Vagina (tissue), 2 donors: ENCODE results near the gene MTA3. TPM values are rescaled to one million over a fixed set of nuclear protein-coding genes. Genes with fewer than 3 reads are reported as not detected.

Experiments used
- DNase-seq, 2 donors: peaks; one replicate each; pipeline ENCODE4 v3.0.0-alpha.2; 2017; ENCODE audit errors: extremely low spot score in 2 of 2
- H3K27ac ChIP-seq: fragments of 200-600 bp; sonication (generic); one replicate; pipeline ENCODE4 v1.5.1; 2019
- H3K27me3 ChIP-seq: fragments of 200-600 bp; sonication (generic); one replicate; pipeline ENCODE4 v1.5.1; 2019
- H3K36me3 ChIP-seq, 2 donors: fragments of 200-600 bp; sonication (generic); one replicate each; pipeline ENCODE4 v1.5.1; 2017 to 2019
- H3K4me1 ChIP-seq: fragments of 200-600 bp; sonication (generic); one replicate; pipeline ENCODE4 v1.5.1; 2019
- H3K4me3 ChIP-seq, 2 donors: fragments of 200-600 bp; sonication (generic); 1 replicate in 1 of 2; 2 replicates in 1 of 2; pipeline ENCODE4 v1.5.1; 2016 to 2019
- H3K9me3 ChIP-seq: fragments of 200-600 bp; sonication (generic); one replicate; pipeline ENCODE4 v1.5.1; 2019
- POLR2A ChIP-seq, 2 donors: fragments of 450-650 bp; IDR thresholded peaks; one replicate each; pipeline ENCODE4 v1.6.1; 2017; ENCODE audit warnings: antibody characterized with exemption in 2 of 2, mild to moderate bottlenecking in 2 of 2, moderate library complexity in 2 of 2
- POLR2AphosphoS5 ChIP-seq, 2 donors: sonication (generic); formaldehyde crosslinking; IDR thresholded peaks; one replicate each; pipeline ENCODE4 v1.9.0; 2017; ENCODE audit warnings: antibody characterized with exemption in 2 of 2, mild to moderate bottlenecking in 2 of 2, low read depth in 1 of 2; ENCODE audit not compliant: insufficient read depth in 1 of 2
- intact Hi-C: fragments of 100-400 bp; cut with DNase I; formaldehyde crosslinking; loops from one replicate; pipeline ENCODE4 v1.15.1; 2023
- total RNA-seq: library from RNA; depleted of rRNA; stranded (reverse); fragments of >200 nt; gene quantifications from one replicate; pipeline ENCODE4 v1.2.3, GENCODE V29; 2016
- TF ChIP-seq, protein P1 (sequence below), 3 experiments: fragments of 450-650 bp in 2 of 3; fragments of 200-600 bp in 1 of 3; sonication (generic) in 1 of 3; IDR thresholded peaks; one replicate each; pipeline ENCODE4 v1.5.1; 2017 to 2019; ENCODE audit warnings: antibody characterized with exemption in 3 of 3, mild to moderate bottlenecking in 2 of 3, moderate library complexity in 2 of 3

MTA3 gene
- total RNA-seq, 1 donor from 2014 or later = 46.7 TPM

DNA sequence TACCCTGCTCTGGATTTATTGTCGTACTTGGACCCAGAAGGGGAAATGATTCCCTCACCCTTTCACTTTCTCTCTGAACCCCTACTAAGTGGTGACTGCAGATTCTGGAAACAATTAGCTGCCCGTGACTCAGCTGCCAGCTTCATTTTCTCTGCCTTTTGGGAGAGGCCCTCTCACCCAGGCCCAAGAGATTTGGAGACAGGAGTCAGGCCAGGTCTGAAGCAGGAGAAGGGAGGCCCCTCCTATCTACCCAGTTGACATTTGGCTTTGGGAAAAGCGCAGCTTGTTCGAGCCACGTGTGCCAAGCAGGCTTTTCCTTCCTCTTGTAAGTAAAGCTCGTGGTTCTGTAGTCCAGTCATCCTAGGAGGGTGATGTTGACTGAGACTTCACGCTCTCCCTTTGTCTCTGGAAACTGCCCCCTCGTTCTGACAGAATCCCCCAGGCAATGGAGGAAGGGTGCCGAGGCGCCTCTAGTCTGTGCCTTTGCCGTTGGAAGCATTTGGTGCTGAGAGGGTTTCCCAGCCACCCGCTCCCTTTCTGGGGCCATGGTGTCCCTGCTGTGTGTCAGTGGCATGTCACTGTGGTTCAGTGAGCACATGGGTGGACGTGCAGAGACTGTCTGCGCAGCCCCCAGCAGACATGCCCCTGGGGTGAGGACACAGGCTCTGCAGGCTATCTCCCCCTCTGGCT, 186.9 kb downstream of the MTA3 start:
- H3K4me1 ChIP-seq = peaks cover 15% of the 10 kb centered on the region
- DNase-seq = peak in 1 of 2 donors; percentile 84
- no peak overlapping the region for H3K4me3 ChIP-seq
- H3K9me3 ChIP-seq = no peaks in the 10 kb centered on the region
- H3K27ac ChIP-seq = peak overlapping the region; percentile 42
- TF ChIP-seq POLR2AphosphoS5 (IDR thresholded peaks at IDR 0.05; ENCODE audit: insufficient read depth in 1 of 2, low read depth in 1 of 2) (no peak), POLR2A (IDR thresholded peaks at IDR 0.05) (no peak)
- TF ChIP-seq, protein P1, sequence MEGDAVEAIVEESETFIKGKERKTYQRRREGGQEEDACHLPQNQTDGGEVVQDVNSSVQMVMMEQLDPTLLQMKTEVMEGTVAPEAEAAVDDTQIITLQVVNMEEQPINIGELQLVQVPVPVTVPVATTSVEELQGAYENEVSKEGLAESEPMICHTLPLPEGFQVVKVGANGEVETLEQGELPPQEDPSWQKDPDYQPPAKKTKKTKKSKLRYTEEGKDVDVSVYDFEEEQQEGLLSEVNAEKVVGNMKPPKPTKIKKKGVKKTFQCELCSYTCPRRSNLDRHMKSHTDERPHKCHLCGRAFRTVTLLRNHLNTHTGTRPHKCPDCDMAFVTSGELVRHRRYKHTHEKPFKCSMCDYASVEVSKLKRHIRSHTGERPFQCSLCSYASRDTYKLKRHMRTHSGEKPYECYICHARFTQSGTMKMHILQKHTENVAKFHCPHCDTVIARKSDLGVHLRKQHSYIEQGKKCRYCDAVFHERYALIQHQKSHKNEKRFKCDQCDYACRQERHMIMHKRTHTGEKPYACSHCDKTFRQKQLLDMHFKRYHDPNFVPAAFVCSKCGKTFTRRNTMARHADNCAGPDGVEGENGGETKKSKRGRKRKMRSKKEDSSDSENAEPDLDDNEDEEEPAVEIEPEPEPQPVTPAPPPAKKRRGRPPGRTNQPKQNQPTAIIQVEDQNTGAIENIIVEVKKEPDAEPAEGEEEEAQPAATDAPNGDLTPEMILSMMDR (IDR thresholded peaks at IDR 0.05) = no peak
- H3K27me3 ChIP-seq = no peaks in the 10 kb centered on the region
- no peaks in the 10 kb centered on the region for H3K36me3 ChIP-seq
- intact Hi-C loops = no loop called here

- Histone ChIP-seq H3K4me1 (peaks cover 15% of the 10 kb centered on the region), H3K36me3 (no peaks in the 10 kb centered on the region), H3K27ac (no peak overlapping the region), H3K9me3 (no peaks in the 10 kb centered on the region), H3K4me3 (no peak overlapping the region), H3K27me3 (no peaks in the 10 kb centered on the region)
- intact Hi-C loops = no loop called here
- peak in 1 of 2 donors; percentile 74 for DNase-seq
- TF ChIP-seq, protein P1 (IDR thresholded peaks at IDR 0.05) = no peak
- TF ChIP-seq POLR2A (IDR thresholded peaks at IDR 0.05) = no peak
- no peak for TF ChIP-seq POLR2AphosphoS5 (IDR thresholded peaks at IDR 0.05; ENCODE audit: insufficient read depth in 1 of 2, low read depth in 1 of 2)
Measured at GRCh38 chr2:42756150-42756775, 187.8 kb downstream of the MTA3 start.

- TF ChIP-seq, protein P1 (IDR thresholded peaks at IDR 0.05) = no peak
- no peak for TF ChIP-seq POLR2A (IDR thresholded peaks at IDR 0.05)
- no peak for TF ChIP-seq POLR2AphosphoS5 (IDR thresholded peaks at IDR 0.05; ENCODE audit: insufficient read depth in 1 of 2, low read depth in 1 of 2)
- no peaks in the 10 kb centered on the region for H3K27me3 ChIP-seq
- peaks cover 15% of the 10 kb centered on the region for H3K4me1 ChIP-seq
- H3K27ac ChIP-seq = no peak overlapping the region
- H3K9me3 ChIP-seq = no peaks in the 10 kb centered on the region
- intact Hi-C loops = no loop called here
- no peak overlapping the region for H3K4me3 ChIP-seq
- no peak for DNase-seq
- no peaks in the 10 kb centered on the region for H3K36me3 ChIP-seq
Measured at GRCh38 chr2:42756966-42757513, 188.6 kb downstream of the MTA3 start.

DNA sequence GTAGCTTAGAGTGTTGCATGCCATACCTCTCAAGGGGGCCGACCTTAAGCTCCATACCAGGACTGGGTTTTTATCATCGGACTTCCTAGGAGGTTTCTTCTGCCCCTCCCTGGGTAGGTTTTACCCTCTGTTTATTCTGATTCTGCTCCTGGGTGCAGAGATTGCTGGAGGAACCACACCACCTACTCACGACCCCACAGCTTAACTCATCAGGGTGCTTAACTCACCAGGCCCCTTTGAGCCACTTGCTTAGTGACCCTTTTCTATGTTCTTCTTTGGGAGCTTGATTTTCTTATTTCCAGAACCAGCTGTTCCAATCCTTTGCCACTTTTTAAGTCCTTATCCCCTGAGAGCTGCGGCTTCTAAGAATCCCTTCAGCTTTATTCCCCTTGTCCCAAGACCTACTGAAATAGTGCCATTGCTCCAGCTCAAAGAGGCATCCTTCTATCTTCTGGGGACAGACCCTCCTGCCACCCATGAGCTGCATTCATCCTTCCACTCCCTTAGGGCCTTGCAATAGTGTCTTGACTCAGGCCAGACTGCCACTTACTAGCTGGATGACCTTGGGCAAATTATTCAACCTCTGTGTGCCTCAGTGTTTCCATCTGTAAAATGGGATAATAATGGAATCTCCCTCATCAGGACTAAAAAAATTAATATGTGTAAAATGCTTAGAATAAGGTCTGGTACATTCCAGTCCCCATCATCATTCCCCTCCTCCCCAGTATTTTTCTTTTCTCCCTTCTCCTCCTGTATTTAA, 189.7 kb downstream of the MTA3 start:
- DNase-seq = no peak
- Histone ChIP-seq H3K9me3 (no peaks in the 10 kb centered on the region), H3K4me3 (no peak overlapping the region), H3K27me3 (no peaks in the 10 kb centered on the region), H3K36me3 (no peaks in the 10 kb centered on the region), H3K27ac (no peak overlapping the region), H3K4me1 (peaks cover 12% of the 10 kb centered on the region)
- TF ChIP-seq POLR2AphosphoS5 (IDR thresholded peaks at IDR 0.05; ENCODE audit: insufficient read depth in 1 of 2, low read depth in 1 of 2) (no peak), POLR2A (IDR thresholded peaks at IDR 0.05) (no peak)
- TF ChIP-seq, protein P1 (IDR thresholded peaks at IDR 0.05) = no peak
- intact Hi-C loops = no loop called here
